Measurements from ENCODE around the gene RUSF1.
A peak's percentile ranks its signal among the peaks of the same experiment; 100 is the strongest.
"Not testable (repeated sequence)": the region's sequence is repeated elsewhere in the genome, so short reads cannot be mapped to it uniquely, and the experiment has no call there.

Gene RUSF1

GRCh38 chr16:31529937-31530312 lies 21.7 kb upstream of the RUSF1 start:
- Histone ChIP-seq H3K4me3 (ENCODE audit: low read length) (peak overlapping the region; percentile 53), H3K4me1 (ENCODE audit: control insufficient read depth, low read depth, low read length) (peaks cover 23% of the 10 kb centered on the region), H3K36me3 (ENCODE audit: control insufficient read depth, low read depth, low read length) (no peaks in the 10 kb centered on the region), H3K9ac (ENCODE audit: low read length) (no peak overlapping the region), H3K9me3 (ENCODE audit: control insufficient read depth, low read depth, low read length) (no peaks in the 10 kb centered on the region), H3K27ac (ENCODE audit: low read length) (no peak overlapping the region), H3K27me3 (ENCODE audit: control insufficient read depth, insufficient read depth, low read length) (peaks cover 39% of the 10 kb centered on the region)

- H3K9ac ChIP-seq (ENCODE audit: low read length), result peak overlapping the region; percentile 29
- H3K36me3 ChIP-seq (ENCODE audit: control insufficient read depth, low read depth, low read length), result no peaks in the 10 kb centered on the region
- H3K9me3 ChIP-seq (ENCODE audit: control insufficient read depth, low read depth, low read length), result no peaks in the 10 kb centered on the region
- peaks cover 39% of the 10 kb centered on the region for H3K27me3 ChIP-seq (ENCODE audit: control insufficient read depth, insufficient read depth, low read length)
- peak overlapping the region; percentile 53 for H3K4me3 ChIP-seq (ENCODE audit: low read length)
- H3K4me1 ChIP-seq (ENCODE audit: control insufficient read depth, low read depth, low read length), result peaks cover 23% of the 10 kb centered on the region
- no peak overlapping the region for H3K27ac ChIP-seq (ENCODE audit: low read length)
Observed at GRCh38 chr16:31529108-31529936, 21.1 kb upstream of the RUSF1 start.

- H3K27ac ChIP-seq (ENCODE audit: low read length), result no peak overlapping the region
- H3K9me3 ChIP-seq (ENCODE audit: control insufficient read depth, low read depth, low read length), result no peaks in the 10 kb centered on the region
- H3K27me3 ChIP-seq (ENCODE audit: control insufficient read depth, insufficient read depth, low read length), result peaks cover 39% of the 10 kb centered on the region
- H3K9ac ChIP-seq (ENCODE audit: low read length), result peak overlapping the region; percentile 29
- H3K4me1 ChIP-seq (ENCODE audit: control insufficient read depth, low read depth, low read length), result peaks cover 23% of the 10 kb centered on the region
- H3K36me3 ChIP-seq (ENCODE audit: control insufficient read depth, low read depth, low read length), result no peaks in the 10 kb centered on the region
- H3K4me3 ChIP-seq (ENCODE audit: low read length), result peak overlapping the region; percentile 53
Observed at GRCh38 chr16:31528523-31529107, 20.4 kb upstream of the RUSF1 start.

- H3K9me3 ChIP-seq (ENCODE audit: control insufficient read depth, low read depth, low read length), result no peaks in the 10 kb centered on the region
- no peak within 1 kb of the TSS for H3K9ac ChIP-seq (ENCODE audit: low read length)
- no peak within 1 kb of the TSS for H3K27ac ChIP-seq (ENCODE audit: low read length)
- no peaks in the 10 kb centered on the region for H3K36me3 ChIP-seq (ENCODE audit: control insufficient read depth, low read depth, low read length)
- H3K4me3 ChIP-seq (ENCODE audit: low read length), result peak within 1 kb of the TSS; percentile 53
- H3K27me3 ChIP-seq (ENCODE audit: control insufficient read depth, insufficient read depth, low read length), result peaks cover 39% of the 10 kb centered on the region
- H3K4me1 ChIP-seq (ENCODE audit: control insufficient read depth, low read depth, low read length), result peaks cover 23% of the 10 kb centered on the region
Observed at GRCh38 chr16:31527734-31528274, 19.6 kb upstream of the RUSF1 start, which contains the start of gene AHSP. Gene AHSP (plus strand): TSS chr16:31527900. CDS start chr16:31528140, 240 bp downstream.

GRCh38 chr16:31525113-31525512 lies 16.9 kb upstream of the RUSF1 start:
- H3K4me3 ChIP-seq (ENCODE audit: low read length), result no peak overlapping the region
- no peak overlapping the region for H3K9ac ChIP-seq (ENCODE audit: low read length)
- H3K9me3 ChIP-seq (ENCODE audit: control insufficient read depth, low read depth, low read length), result no peaks in the 10 kb centered on the region
- H3K27ac ChIP-seq (ENCODE audit: low read length), result no peak overlapping the region
- no peaks in the 10 kb centered on the region for H3K36me3 ChIP-seq (ENCODE audit: control insufficient read depth, low read depth, low read length)
- peaks cover 26% of the 10 kb centered on the region for H3K27me3 ChIP-seq (ENCODE audit: control insufficient read depth, insufficient read depth, low read length)
- H3K4me1 ChIP-seq (ENCODE audit: control insufficient read depth, low read depth, low read length), result peaks cover 18% of the 10 kb centered on the region

GRCh38 chr16:31523768-31524167 lies 15.6 kb upstream of the RUSF1 start:
- not testable (repeated sequence) for H3K36me3 ChIP-seq (ENCODE audit: control insufficient read depth, low read depth, low read length); H3K9me3 ChIP-seq (ENCODE audit: control insufficient read depth, low read depth, low read length); H3K4me3 ChIP-seq (ENCODE audit: low read length); H3K27ac ChIP-seq (ENCODE audit: low read length); H3K9ac ChIP-seq (ENCODE audit: low read length)
- Histone ChIP-seq H3K27me3 (ENCODE audit: control insufficient read depth, insufficient read depth, low read length) (peaks cover 14% of the 10 kb centered on the region), H3K4me1 (ENCODE audit: control insufficient read depth, low read depth, low read length) (peaks cover 16% of the 10 kb centered on the region)

DNA sequence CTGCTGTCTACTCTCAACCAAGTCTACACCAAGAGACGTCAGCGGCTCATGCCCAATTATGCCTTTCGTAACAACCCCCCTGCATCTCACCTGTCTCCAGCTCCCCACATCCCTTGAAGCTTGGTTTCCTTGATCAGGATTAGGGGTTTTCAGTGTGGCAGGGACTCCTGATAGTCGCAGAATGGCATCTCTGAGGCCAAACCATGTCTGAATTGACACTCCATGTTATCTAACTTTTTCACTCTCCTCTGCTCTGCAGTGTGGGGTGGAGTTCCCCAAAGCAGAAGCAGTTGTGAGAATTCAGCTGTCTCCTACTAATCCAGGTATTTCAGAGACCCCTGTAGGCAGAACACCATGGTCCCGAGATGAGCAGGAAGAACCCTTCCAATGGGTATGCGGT lies 13.9 kb upstream of the RUSF1 start:
- Histone ChIP-seq H3K36me3 (ENCODE audit: control insufficient read depth, low read depth, low read length) (no peaks in the 10 kb centered on the region), H3K4me3 (ENCODE audit: low read length) (no peak overlapping the region), H3K27ac (ENCODE audit: low read length) (no peak overlapping the region), H3K9ac (ENCODE audit: low read length) (no peak overlapping the region), H3K27me3 (ENCODE audit: control insufficient read depth, insufficient read depth, low read length) (no peaks in the 10 kb centered on the region), H3K4me1 (ENCODE audit: control insufficient read depth, low read depth, low read length) (no peaks in the 10 kb centered on the region), H3K9me3 (ENCODE audit: control insufficient read depth, low read depth, low read length) (no peaks in the 10 kb centered on the region)

GRCh38 chr16:31521368-31521767 lies 13.2 kb upstream of the RUSF1 start:
- Histone ChIP-seq H3K27me3 (ENCODE audit: control insufficient read depth, insufficient read depth, low read length) (no peaks in the 10 kb centered on the region), H3K4me3 (ENCODE audit: low read length) (no peak overlapping the region), H3K9ac (ENCODE audit: low read length) (no peak overlapping the region), H3K9me3 (ENCODE audit: control insufficient read depth, low read depth, low read length) (no peaks in the 10 kb centered on the region), H3K27ac (ENCODE audit: low read length) (no peak overlapping the region), H3K4me1 (ENCODE audit: control insufficient read depth, low read depth, low read length) (peaks cover 2% of the 10 kb centered on the region), H3K36me3 (ENCODE audit: control insufficient read depth, low read depth, low read length) (no peaks in the 10 kb centered on the region)

DNA sequence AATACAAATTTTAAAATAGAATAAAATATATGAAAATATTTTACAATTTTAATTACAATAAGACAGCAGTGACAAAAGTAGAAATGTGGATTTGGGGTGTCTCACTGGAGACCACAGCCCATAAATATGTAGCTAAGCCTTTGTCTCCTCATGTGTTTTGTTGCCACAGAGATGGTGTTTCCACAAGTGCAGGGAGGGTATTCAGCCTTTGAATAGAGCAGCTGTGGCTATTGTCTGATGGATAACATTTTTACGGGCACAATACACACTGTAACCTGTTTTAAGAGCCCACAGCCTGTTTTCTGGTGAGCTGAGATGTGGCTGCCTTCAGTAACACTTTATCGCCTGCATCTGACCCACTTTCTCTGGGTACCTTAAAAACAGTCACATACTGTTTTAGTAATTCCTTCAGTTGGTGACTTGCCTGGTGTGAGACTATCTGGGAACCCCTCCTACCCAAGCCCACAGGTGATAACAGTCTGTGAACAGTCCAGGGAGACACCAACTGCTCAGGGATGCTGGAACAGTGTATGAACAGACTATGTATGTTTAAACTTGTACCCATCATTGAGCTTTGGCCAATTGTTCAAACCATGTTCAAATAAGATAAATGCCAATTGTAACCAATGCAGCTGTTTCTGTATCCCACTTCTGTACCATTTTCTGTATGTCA lies 11.7 kb upstream of the RUSF1 start:
- peaks cover 4% of the 10 kb centered on the region for H3K4me1 ChIP-seq (ENCODE audit: control insufficient read depth, low read depth, low read length)
- no peak overlapping the region for H3K4me3 ChIP-seq (ENCODE audit: low read length)
- H3K27ac ChIP-seq (ENCODE audit: low read length), result no peak overlapping the region

GRCh38 chr16:31517800-31518402 lies 9.7 kb upstream of the RUSF1 start:
- Histone ChIP-seq H3K9ac (ENCODE audit: low read length) (no peak overlapping the region), H3K9me3 (ENCODE audit: control insufficient read depth, low read depth, low read length) (no peaks in the 10 kb centered on the region), H3K36me3 (ENCODE audit: control insufficient read depth, low read depth, low read length) (no peaks in the 10 kb centered on the region), H3K27me3 (ENCODE audit: control insufficient read depth, insufficient read depth, low read length) (no peaks in the 10 kb centered on the region), H3K4me3 (ENCODE audit: low read length) (no peak overlapping the region), H3K4me1 (ENCODE audit: control insufficient read depth, low read depth, low read length) (peaks cover 4% of the 10 kb centered on the region), H3K27ac (ENCODE audit: low read length) (no peak overlapping the region)

More for the DNA sequence above, 11.7 kb upstream of the RUSF1 start:
- Histone ChIP-seq H3K9ac (ENCODE audit: low read length) (no peak overlapping the region), H3K27me3 (ENCODE audit: control insufficient read depth, insufficient read depth, low read length) (no peaks in the 10 kb centered on the region), H3K9me3 (ENCODE audit: control insufficient read depth, low read depth, low read length) (no peaks in the 10 kb centered on the region), H3K36me3 (ENCODE audit: control insufficient read depth, low read depth, low read length) (no peaks in the 10 kb centered on the region)

- H3K27ac ChIP-seq (ENCODE audit: low read length), result no peak overlapping the region
- H3K36me3 ChIP-seq (ENCODE audit: control insufficient read depth, low read depth, low read length), result no peaks in the 10 kb centered on the region
- no peak overlapping the region for H3K9ac ChIP-seq (ENCODE audit: low read length)
- peaks cover 8% of the 10 kb centered on the region for H3K4me1 ChIP-seq (ENCODE audit: control insufficient read depth, low read depth, low read length)
- no peaks in the 10 kb centered on the region for H3K9me3 ChIP-seq (ENCODE audit: control insufficient read depth, low read depth, low read length)
- H3K4me3 ChIP-seq (ENCODE audit: low read length), result no peak overlapping the region
- no peaks in the 10 kb centered on the region for H3K27me3 ChIP-seq (ENCODE audit: control insufficient read depth, insufficient read depth, low read length)
Observed at GRCh38 chr16:31513884-31514283, 5.7 kb upstream of the RUSF1 start.
